GM21737 (cell line): ENCODE measurements around the gene RLN1.
"Not testable (repeated sequence)": the region's sequence is repeated elsewhere in the genome, so short reads cannot be mapped to it uniquely, and the experiment has no call there.

ENCODE experiments used
- ATAC-seq: cut with Tn5 transposase; IDR thresholded peaks from one replicate; pipeline ENCODE4 v1.9.1; 2021; ENCODE audit warnings: mild to moderate bottlenecking, moderate library complexity; ENCODE audit not compliant: unreplicated experiment

Gene RLN1

DNA sequence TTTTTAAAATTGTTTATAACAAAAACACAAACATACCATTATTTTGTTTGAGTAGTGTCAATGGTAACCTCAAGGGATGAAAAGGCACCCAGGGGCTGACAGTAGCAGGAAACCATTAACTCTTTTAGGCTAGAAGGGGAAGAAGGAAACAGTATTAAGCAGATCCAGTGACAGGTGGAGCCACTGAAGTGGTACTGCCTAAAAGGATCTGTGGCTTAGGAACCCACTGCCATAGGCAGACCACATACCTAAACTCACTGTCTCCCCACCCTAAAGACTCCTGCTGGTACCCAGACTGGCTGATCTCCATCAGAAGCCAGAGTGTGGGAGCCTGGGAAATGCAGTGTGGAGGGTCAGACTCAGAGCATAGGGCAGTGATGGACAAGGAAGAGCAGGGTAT, 13.5 kb downstream of the RLN1 start:
- no peak for ATAC-seq

GRCh38 chr9:5321601-5322000, 18.1 kb downstream of the RLN1 start:
- ATAC-seq: not testable (repeated sequence)

GRCh38 chr9:5321058-5321457, 18.6 kb downstream of the RLN1 start:
- ATAC-seq: no peak

DNA sequence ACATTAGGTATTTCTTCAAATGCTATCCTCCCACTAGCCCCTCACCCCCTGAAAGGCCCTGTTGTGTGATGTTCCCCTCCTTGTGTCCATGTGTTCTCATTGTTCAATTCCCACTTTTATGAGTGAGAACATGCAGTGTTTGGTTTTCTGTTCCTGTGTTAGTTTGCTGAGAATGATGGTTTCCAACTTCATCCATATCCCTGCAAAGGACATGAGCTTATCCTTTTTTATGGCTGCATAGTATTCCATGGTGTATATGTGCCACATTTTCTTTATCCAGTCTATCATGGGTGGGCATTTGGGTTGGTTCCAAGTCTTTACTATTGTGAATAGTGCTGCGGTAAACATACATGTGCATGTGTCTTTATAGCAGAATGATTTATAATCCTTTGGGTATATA, 23.3 kb downstream of the RLN1 start:
- ATAC-seq: not testable (repeated sequence)

DNA sequence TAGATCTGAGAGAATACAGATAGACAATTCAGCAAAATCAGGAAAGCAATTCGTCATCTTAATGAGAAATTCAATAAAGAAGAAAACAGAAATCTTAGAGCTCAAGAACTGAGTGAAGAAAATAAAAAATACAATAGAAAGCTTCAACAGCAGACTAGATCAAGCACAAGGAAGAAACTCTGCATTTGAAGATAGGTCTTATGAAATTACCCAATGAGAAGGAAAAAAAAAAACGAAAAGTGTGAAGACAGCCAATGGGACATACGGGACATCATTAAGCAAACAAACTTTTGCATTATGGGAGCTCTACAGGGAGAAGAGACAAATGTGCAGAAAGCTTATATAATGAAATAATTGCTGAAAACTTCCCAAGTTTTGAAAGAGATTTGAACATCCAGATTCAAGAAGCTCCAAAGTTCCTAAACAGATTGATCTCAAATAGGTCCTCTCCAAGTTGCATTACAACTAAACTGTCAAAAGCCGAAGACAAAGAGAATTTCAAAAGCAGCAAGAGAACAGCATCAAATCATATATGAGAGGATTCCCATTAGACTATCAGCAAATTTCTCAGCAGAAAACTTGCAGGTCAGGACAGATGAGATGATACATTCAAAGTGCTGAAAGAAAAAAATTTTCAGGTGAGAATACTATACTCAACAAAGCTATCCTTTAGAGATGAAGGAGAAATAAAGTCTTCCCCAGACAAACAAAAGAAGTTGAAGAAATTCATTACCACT, 24.3 kb downstream of the RLN1 start:
- no peak for ATAC-seq

DNA sequence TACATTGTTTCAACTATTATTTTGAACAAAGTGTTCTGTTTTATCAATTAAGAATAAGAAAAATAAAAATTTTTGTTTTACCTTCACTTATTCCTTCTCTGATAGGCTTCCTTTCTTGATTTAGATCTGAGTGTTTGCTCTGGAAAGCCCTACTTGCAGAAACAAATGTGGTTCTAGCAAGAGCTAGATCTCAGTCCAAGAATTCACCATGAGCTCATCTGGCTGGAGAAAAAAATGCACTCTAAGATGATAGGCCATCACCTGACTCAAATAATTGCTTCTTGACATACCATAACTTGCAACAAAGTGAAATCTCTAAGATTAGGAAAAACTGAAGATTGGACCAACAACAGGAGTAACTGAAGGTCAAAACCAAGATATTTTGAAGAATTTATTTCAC, 28.8 kb downstream of the RLN1 start:
- ATAC-seq: no peak

DNA sequence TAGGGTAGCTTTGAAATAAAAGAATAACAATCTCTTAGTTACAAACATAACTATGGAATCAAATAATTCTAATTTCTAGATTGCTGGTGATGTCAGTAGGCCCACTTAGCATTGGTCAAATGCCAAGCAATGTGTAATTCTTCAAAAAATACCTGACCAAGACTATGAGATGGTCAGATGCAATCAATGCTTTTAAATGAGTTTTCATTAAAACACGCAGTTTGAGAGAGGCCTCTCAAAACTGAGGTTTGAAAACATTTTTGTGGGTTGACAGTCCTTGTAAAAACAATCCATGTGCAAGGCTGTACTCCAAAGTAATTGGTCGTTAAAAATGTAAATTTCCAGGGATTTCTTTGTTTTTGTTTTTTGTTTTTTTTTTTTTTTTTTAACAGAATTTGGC, 33.9 kb downstream of the RLN1 start:
- ATAC-seq: no peak

DNA sequence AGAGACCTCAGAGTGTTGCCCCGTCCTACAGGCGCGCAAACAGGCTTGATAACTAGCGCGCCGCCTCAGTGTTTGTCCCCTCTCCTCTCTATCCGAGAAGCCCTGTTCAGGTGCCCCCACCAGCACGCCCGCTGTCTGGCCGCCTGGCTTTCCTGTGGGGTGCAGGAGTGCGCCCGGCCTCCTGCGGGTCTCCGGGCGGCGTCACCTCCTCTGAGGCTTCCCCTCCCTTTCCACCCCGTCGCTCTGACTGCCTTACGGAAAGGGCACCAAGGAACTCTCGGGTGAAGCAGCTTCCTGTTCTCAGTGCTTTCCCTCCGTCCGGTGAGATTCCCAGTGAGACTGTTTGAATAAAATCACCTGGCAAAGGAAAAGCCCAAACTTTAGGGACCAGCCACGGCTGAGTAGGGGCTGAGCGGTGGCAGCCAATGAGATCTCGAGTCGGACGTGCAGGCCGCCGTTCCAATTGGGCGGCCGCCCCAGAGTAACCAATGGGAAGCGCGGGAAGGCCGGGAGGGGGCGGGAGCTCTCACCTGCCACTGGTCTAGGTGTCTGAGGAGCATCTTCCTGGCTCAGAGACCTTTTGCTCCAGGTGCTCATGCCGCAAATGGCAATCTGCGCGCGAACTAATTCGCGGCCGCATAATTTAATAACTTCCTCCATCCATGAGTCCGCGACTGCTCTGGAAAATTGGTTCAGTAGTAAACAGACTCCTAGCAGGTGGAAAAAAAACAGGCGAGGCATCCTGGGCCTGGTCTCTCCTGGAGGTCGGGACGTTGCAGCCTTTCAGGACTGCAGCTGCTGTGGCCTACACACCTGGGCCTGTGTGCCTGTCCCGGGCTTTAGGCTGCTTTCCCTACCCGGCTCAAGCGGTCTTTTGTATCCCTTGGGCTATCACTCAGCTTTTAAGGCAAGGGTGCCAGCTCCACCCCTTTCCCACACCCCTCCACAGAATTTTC, 35.6 kb downstream of the RLN1 start, which contains the start of gene RLN2:
TSS of gene RLN2 (minus strand) at position 877 of the 956 bp plus-strand sequence. CDS start at position 741, 136 bp downstream.
- ATAC-seq: peak; percentile 99

- ATAC-seq: no peak
Observed at GRCh38 chr9:5301544-5301943, 38.1 kb downstream of the RLN1 start.

GRCh38 chr9:5292141-5292540, 47.5 kb downstream of the RLN1 start:
- ATAC-seq: no peak

- ATAC-seq: no peak
Observed at GRCh38 chr9:5288591-5288990, 51.1 kb downstream of the RLN1 start.

DNA sequence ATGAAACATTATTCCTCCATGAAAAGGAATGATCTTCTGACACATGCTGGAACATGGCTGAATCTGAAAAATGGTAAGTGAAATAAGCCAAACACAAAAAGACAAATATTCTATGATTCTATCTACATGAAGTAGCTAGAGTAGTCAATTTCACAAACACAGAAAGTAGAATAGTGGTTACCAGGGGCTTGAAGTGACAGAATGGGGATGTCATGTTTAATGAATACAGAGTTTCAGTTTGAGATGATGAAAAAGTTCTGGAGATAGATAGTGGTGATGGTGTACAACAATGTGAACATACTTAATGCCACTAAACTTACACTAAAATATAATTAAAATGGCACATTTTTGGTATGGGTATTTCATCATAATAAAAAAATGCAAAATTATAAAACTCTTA, 53.4 kb downstream of the RLN1 start:
- no peak for ATAC-seq
